Fibroblast of the conjunctiva (primary cell): ENCODE results near the gene ZNF653.

Experiments
- DNase-seq: peaks from one replicate; pipeline ENCODE4 v3.0.0-alpha.2; 2010; ENCODE audit warnings: low read depth

ZNF653 gene

DNA sequence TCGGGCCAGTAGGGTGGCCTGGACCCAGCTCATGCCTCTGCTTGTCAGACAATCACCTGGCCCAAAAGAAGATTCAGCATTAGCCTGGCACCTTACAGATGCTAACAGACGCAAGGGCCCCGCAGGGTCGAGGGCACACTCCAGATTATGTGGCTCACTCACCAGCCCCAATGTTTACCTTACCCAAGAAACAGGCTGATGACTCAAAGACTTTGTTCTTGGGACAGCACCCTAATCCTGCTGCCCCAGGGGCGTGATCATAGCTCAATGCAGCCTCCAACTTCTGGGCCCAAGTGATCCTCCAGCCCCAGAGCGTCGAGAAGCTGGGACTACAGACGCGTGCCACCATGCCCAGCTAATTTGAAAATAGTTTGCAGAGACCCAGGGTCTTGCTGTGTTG is 13.5 kb upstream of the ZNF653 start:
- DNase-seq: no peak

- no peak for DNase-seq
Observed at GRCh38 chr19:11513946-11514345, 8.3 kb upstream of the ZNF653 start.

DNA sequence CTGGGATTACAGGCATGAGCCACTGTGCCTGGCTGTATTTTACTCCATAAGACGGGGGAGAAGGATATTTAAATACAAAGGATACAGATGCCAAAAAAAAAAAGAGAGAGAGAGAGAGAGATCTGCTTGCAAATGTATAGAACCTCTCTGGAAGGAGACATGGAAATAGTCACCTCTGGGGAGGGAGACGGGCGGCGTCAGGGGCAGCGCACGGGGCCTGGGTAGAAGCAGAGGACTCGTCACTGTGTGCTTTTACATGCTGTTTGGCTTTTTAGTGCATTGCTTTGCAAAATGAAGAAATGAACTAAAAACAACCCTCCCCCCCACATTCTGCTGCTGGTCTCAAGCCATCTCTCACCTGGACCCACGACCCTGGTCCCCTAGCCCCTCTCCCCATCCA is 4.8 kb upstream of the ZNF653 start:
- DNase-seq: no peak

DNA sequence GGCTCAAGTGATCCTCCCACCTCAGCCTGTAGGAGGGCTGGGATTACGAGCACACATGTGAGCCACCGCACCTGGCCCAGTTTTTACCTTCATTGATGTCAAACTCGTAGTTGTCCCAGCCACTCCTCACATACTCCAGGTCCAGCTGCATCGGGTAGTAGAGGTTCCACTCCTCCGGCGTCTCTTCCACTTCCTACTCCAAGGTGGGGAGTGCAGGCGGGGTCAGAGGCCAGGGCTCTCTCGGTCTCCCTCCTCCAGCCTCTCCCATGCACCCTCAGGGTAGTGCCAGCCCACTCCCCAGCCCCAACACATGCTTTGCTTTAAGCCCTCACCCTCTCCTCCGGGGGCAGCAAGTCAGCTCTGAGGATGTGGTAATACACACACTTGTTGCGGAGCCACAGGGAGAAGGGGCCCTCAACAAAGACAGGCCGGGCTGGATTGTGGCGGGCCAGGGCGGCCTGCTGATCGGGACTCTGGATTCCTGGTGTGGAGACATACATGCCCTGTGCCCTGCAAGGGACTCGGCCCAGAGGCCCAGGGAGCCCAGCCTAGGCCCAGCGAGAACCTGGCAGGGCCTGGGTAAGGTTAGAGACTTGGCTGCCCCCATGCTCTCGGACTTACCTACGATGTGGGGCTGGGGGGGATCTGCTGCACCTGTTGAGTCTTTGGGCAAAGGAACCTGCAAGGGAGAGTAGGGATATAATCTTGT is 1.9 kb upstream of the ZNF653 start:
- no peak for DNase-seq

DNA sequence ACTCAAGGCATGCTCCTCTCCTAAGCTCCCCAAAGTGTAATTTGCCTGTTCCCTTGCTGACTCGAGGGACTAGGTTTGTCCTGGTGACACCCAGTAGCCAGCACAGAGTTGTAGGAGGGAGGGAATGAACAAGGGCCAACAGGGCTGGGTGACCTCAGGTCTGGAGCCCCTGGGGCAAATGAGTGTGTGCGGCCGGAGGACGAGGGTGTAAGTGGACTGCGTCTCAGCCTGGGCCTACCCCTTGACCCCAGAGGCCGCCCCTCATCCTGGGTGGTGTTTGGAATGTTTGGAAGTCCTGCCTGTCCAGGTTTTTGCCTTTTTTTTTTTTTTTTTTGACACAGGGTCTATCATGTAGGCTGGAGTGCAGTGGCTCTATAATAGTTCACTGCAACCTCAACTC is 1.3 kb upstream of the ZNF653 start:
- DNase-seq: no peak

GRCh38 chr19:11506101-11506555 is 489 bp upstream of the ZNF653 start:
- DNase-seq: no peak

DNA sequence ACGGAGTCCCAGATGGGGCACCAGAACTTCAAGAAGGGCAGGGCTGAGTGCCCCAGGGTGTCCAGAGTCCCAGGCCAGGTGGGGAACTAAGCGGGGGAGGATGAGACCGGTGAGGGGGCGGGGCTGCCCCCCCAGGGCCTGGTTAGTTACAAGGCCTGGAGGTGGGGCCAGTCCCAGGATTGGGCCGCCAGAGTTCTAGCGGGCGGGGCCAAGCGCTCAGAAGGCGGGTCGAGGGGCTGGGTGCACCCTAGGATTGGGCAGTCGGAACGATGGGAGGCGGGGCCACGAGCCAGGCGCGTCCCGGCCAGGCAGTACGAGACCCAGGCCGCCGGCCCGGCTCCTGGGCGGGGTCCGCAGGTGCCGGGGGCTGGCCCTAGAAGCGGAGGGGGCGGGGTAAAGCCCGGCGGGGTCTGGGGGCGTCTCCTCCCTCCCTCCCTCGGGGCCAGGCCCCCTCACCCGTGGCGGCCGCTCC is 571 bp downstream of the ZNF653 start:
- peak; percentile 91 for DNase-seq

DNA sequence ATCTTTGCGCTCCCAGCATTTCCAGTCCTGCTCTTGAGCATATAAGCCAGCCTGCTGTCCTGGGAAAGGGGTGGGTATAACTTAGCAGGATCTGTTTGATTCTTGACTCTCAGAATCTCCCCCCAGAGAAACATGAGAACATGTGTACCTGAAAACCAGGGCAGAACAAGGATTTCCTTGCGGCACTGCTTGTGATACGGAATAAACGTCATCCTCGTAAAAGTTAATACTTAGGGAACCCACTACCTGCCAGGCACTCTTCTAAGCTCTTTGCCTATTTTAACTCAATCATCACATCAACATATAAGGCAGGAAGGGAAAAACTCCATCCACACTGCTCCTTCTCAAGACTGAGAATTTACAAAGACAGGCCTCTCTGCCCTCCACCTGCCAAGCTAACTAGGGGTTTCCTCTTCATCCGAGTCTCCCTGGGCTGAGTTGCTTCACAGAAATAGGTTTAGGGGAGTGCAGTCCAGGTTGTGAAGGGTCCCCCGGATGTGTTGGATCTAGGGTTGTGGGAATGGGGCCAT is 1.1 kb downstream of the ZNF653 start:
- DNase-seq: no peak

DNA sequence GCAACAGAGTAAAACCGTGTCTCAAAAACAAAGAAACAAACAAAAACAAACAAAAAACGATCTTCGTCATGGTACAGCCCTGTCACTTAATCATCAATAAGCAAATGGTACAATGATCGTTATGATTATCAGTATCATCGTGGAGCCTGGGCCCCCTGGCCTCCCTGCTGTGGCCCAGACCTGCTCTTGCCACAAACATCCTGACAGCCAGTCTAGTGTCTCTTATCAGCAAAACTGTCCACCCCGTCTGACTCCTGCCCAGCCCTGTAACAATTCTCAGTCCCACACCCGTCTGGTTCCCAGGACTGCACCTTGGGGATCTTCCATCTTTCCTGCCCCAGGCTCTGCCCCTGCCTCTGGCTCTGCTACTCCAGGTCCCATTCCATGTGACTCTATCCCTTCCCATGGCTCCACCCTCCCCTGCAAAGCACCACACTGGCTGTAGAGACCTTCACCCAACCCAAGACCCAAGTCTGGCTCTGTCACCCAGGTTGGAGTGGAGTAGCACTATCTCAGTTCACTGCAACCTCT is 5.7 kb downstream of the ZNF653 start:
- no peak for DNase-seq

DNA sequence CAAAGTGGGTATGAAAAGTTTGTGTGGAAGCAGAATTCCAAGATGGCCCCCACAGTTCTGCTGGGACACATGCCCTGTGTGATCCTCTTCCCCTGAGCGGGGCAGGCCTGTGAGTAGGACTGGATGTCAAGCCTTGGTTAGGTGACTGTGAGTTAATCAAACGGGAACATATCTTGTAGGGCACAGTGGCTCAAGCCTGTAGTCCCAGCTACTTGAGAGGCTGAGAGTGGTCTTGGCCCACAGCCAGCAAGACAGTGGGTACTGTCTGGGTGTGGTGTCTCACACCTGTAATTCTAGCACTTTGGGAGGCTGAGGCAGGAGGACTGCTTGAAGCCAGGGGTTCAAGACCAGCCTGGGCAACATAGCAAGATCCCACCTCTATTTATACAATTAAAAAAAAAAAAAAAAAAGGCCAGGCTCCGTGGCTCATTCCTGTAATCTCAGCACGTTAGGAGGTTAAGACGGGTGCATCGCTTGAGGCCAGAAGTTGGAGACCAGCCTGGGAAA is 6.4 kb downstream of the ZNF653 start:
- no peak for DNase-seq

- DNase-seq: peak; percentile 75
Observed at GRCh38 chr19:11496391-11497163, 9.1 kb downstream of the ZNF653 start.

GRCh38 chr19:11495885-11496284 is 9.8 kb downstream of the ZNF653 start:
- no peak for DNase-seq

GRCh38 chr19:11495481-11495880 is 10.2 kb downstream of the ZNF653 start:
- DNase-seq: no peak

GRCh38 chr19:11494634-11495285 is 10.9 kb downstream of the ZNF653 start:
- no peak for DNase-seq

DNA sequence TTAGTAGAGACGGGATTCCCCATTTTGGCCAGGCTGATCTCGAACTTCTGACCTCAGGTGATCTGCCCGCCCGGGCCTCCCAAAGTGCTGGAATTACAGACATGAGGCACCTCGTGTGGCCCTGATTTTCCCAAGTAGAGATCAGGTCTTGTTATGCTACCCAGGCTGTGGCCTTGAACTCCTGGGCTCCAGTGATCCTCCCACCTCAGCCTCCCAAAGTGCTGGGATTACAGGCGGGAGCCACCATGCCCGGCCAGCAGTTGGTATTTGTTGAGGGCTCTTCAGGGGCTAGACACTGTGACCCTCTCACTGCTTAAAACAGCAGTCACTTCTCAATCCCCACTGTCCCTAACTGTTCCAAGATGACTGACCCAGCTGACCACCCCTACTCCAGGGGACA is 16.3 kb downstream of the ZNF653 start:
- no peak for DNase-seq

DNA sequence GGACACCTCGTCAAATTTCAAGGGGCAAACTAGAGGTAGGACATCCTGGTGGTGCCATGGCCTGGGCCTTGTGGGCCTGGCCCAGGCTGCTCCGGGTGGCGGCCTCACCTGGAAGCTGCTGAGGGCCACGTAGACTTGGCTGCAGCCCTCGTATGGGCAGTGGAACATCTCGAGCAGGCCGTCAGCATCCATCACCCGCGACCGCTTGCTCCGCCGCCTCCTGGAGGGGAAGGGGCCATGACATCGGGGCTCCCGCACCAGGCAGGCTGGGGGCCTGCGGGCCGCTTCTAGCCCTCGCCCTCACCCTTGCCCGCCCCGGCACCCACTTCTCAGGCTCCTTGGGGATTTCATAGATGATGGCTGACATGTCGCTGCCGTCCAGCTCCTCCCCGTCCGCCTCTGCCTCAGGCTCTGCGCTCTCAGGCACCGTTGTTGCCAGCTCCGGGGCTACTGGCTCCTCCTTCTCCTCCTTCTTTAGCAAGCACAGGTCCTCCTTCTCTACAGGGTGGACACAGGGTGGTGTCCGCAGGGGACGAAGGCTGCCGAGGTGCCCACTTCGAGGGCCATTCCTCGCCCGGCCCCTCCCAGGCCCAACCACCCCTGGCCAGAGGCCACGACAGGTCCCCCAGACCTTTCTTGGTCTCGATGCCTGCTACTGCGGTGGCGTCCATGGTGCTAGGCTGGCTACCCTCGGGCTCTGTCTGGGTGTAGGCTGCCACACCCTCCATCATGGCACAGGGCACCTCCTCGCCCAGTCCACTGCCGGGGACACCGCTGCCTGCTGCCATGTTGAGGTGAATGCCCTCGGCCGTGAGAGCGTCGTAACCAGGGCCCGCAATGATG is 18.8 kb downstream of the ZNF653 start:
- DNase-seq: no peak

DNA sequence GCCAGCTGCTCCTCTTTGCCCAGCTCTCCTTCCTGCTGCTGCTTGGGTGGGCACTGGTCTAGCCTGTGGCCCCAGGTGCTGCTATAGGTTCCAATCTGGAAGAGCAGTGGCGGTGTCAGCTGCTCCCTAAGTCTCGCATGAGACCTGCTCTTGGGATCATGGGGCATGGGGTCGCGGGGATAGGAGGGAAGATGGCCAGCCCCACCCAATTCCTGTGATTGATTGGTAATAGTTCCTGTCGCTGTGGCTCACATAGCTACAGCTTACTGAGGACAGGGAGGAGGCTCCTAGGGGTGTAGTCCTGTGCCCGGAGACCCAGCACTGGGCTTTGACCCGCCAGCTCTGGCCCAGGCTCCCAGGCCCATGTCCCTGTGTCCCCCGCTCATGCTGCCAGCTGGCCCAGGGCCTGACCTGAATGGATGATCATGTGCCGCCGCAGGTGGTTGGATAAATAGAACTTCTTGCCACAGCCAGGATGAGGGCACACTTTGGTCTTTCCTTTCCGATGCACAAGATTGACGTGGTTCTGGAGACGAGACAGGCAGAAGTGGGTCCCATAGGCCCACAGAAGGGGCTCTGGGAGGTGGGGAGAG is 20.3 kb downstream of the ZNF653 start:
- no peak for DNase-seq

DNA sequence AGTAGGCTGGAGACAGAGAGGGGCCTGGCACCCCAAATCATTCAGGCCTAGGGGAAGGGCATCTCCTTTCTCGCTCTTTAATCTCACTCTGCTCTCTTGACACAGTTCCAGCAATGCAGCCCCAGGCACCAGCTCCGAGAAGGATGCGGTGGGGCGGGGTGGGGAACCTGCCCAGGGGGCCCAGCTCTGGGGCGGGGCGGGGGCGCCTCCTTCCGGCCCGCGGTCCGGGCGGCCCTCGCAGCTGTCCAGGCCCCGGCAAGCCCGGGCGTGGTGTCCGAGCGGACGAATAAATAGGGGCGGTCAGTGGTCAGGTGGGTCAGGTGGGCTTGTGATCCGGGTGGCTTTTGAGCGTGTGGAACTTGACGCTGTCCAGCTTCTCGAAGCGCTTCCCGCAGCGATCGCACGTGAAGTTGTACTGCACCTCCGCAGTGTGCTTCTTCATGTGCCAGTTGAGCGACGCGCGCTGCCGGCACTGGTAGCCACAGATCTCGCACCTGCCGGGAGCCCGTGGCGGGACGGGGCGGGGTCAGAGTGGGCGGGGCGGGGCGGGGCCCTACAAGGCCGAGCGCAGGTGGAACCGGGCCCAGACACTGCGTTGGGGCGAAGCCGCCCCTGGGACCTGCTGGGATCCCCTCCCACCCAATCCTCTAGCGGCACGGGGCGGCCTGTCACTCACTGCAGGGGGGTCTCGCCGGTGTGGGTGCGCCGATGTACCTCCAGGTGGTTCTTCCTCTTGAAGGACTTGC is 22.1 kb downstream of the ZNF653 start:
- DNase-seq: no peak

DNA sequence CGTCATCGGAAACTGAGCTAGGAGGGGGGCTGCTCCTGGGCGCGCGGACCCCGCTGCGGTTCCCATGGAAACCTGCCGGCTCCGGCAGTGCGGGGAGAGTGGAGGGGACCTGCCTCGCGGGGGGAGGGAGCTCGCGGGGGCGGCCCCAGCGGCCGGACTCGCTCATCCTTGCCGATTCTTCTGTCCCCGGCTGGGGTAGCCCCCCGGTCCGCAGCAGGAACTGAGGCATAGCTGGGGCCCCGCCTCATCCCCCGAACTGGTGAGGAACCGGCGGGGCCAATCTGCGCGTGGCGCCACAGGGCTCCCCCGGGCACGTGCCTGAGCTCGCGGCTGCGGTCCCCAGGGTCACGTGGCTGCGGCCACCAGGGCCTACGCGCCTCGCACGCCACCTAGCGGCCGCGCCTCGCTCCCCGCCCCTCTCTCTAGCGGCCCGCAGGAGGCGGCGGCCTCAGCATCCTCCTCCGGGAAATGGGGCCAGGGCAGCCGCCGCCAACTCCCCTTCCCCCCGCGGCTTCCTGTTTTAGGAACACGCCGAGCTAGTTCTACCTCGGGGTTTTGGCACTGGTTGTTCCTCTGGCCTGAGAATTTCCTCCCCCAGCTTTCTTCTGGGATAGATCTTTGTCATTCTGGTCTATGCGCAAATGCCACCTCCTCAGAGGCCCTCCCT is 23.1 kb downstream of the ZNF653 start:
- peak; percentile 36 for DNase-seq
